T-helper 17 cell (primary cell): ENCODE measurements around the gene KREMEN1. TPM values are rescaled to one million over a fixed set of nuclear protein-coding genes. Genes with fewer than 3 reads are reported as not detected.
"Not testable (repeated sequence)": the region's sequence is repeated elsewhere in the genome, so short reads cannot be mapped to it uniquely, and the experiment has no call there.

ENCODE experiments used
- ATAC-seq: fragments of 150-1000 bp; cut with Tn5 transposase; 2 replicates; pipeline ENCODE4 v1.10.0; 2021; ENCODE audit warnings: mild to moderate bottlenecking, moderate library complexity
- DNase-seq, 3 donors: peaks; one replicate each; pipeline versions ENCODE4 v3.0.0 to v3.0.0-alpha.2; 2020 to 2021
- H3K9me3 ChIP-seq: one replicate; pipeline ENCODE4 v1.7.0; 2013; ENCODE audit warnings: low read length, mild to moderate bottlenecking; ENCODE audit not compliant: control insufficient read depth, poor library complexity, severe bottlenecking
- H3K27ac Mint-ChIP-seq: one replicate; pipeline ENCODE4 v1.8.0; 2022; ENCODE audit warnings: mild to moderate bottlenecking, moderate library complexity, mixed read lengths
- H3K27me3 Mint-ChIP-seq: one replicate; pipeline ENCODE4 v1.8.0; 2022; ENCODE audit warnings: mixed read lengths
- H3K36me3 Mint-ChIP-seq: one replicate; pipeline ENCODE4 v1.8.0; 2022; ENCODE audit warnings: low read depth, mixed read lengths
- H3K4me1 Mint-ChIP-seq: one replicate; pipeline ENCODE4 v1.8.0; 2022; ENCODE audit warnings: mild to moderate bottlenecking, mixed read lengths
- H3K4me3 Mint-ChIP-seq: one replicate; pipeline ENCODE4 v1.8.0; 2022; ENCODE audit warnings: mild to moderate bottlenecking, moderate library complexity, mixed read lengths
- total RNA-seq, 4 donors: library from RNA in 2 of 4; stranded (reverse) in 2 of 4; gene quantifications; one replicate each; pipeline ENCODE4 v1.2.3 and lab custom pipeline; 2022 to 2026

Gene KREMEN1
- total RNA-seq, 2 donors from 2014 or later: 0.15 to 0.26 TPM

DNA sequence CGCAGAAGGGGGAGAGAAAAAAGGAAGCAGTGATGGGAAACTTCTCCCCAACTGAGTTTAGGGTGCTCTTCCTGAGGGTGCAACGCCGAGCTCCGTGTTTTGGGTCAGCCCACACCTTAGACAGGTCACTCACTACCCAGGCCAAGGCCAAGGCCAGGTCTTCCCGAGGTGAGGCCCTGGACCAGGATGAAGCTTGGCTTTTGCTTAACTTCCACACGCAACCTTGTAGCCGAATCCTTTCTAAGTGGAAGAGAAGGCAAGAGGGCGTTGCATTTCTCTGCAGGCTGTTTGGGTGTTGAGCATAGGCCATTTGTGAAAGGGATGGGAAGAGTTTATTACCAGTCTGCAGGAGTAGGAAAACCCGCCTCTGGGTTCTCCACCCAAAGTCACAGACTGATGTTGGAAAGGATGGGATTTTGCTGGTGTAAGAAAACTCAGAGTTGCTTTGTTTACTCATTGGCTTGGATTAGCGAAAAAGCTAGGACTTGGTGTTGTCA is 1.5 kb downstream of the KREMEN1 start:
- Mint-ChIP-seq H3K27ac (no peak overlapping the region), H3K36me3 (peaks cover 2% of the 10 kb centered on the region), H3K4me1 (peaks cover 18% of the 10 kb centered on the region), H3K27me3 (peaks cover 43% of the 10 kb centered on the region), H3K4me3 (peak overlapping the region; percentile 84)
- no peak for ATAC-seq
- peaks cover 2% of the 10 kb centered on the region for H3K9me3 ChIP-seq
- no peak for DNase-seq

DNA sequence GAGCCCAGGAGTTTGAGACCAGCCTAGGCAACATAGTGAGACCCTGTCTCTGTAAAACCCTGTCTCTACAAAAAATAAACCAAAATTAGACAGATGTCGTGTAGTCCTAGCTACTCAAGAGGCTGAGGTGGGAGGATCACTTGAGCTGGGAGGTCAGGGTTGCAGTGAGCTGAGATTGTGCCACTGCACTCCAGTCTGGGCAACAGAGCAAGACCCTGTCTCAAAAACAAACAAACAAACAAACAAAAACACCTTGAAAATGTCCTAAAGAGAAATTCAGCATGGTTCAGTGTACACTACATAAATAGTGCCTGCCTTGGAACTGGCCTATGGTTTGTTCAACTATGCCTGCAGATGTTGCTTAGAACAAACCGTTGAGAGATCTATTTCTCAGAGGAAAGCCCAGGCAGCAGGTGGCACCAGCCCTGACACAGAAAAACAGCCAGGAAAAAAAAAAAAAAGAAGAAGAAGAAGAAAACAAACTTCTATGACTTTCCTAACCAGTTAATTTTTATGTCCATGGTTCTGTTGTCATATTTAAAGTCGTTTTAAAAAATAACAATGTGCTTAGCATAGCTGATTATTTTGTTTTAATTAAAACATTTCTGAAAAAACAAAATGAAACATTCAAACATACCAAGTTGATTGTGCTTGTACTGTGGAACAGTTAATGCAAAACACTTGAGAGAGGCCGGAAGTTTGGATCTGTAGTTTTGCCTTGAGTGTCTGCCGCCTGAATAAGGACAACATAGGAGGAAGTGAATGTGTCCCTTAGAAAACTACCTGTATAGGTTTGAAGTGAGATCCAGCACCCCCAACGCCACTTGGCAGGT is 5.4 kb downstream of the KREMEN1 start:
- Mint-ChIP-seq H3K36me3 (peaks cover 2% of the 10 kb centered on the region), H3K27ac (peak overlapping the region; percentile 11), H3K4me1 (peaks cover 4% of the 10 kb centered on the region), H3K27me3 (peaks cover 48% of the 10 kb centered on the region), H3K4me3 (no peak overlapping the region)
- ATAC-seq (no peak), DNase-seq (no peak)
- H3K9me3 ChIP-seq: peaks cover 2% of the 10 kb centered on the region

DNA sequence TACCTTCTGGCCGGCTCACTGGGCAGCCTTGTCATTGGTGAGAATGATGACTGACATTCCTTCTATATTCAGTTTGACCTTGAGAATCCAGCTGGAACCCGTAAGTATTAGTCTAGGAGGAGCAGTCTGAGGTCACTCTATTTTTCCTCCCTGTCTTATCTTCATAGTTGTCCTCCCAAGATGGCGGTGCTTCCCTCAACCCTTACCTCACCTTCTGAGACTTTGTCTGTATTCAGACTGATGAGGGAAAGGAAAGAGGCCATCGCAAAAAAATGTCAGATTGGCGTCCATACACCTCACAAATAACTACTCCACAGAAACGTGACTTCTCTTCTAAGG is 6.0 kb downstream of the KREMEN1 start:
- H3K4me1 Mint-ChIP-seq: peaks cover 4% of the 10 kb centered on the region
- peaks cover 2% of the 10 kb centered on the region for H3K9me3 ChIP-seq
- no peak for DNase-seq
- no peak overlapping the region for H3K4me3 Mint-ChIP-seq
- peaks cover 2% of the 10 kb centered on the region for H3K36me3 Mint-ChIP-seq
- ATAC-seq: no peak
- peak overlapping the region; percentile 11 for H3K27ac Mint-ChIP-seq
- H3K27me3 Mint-ChIP-seq: peaks cover 48% of the 10 kb centered on the region

DNA sequence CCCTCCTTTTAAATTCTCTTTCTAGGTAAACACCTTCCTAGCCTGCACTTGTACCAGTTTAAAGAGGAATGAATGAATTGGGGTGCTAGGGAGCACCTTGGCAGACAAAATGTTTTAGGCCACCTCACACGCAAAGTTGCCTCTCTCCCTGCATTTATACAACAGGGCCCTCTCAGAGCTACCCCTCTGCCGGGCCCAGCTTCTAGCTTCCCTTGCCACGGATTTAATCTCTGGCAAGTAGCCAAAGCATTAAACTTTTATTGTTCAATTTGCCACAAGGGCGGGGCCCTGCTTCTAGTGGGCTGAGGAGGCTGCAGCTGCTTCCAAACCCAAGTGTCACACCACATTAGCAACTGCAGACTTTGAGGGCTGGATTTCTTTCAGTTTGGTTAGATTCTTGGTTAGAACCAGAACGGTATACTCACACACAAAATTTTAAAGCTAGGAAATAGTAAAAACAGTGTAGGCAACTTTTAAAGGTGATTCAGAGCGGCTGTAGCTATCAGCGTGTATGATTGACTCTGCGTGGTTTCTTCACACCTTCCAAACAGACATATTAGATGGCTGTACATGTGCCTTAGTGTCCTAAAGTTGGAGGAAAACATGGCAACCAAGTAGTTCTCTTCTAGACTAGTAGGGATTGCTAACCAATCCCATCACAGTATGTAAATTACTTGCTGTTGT is 6.5 kb downstream of the KREMEN1 start:
- ATAC-seq (no peak), DNase-seq (no peak)
- H3K36me3 Mint-ChIP-seq: peaks cover 2% of the 10 kb centered on the region

DNA sequence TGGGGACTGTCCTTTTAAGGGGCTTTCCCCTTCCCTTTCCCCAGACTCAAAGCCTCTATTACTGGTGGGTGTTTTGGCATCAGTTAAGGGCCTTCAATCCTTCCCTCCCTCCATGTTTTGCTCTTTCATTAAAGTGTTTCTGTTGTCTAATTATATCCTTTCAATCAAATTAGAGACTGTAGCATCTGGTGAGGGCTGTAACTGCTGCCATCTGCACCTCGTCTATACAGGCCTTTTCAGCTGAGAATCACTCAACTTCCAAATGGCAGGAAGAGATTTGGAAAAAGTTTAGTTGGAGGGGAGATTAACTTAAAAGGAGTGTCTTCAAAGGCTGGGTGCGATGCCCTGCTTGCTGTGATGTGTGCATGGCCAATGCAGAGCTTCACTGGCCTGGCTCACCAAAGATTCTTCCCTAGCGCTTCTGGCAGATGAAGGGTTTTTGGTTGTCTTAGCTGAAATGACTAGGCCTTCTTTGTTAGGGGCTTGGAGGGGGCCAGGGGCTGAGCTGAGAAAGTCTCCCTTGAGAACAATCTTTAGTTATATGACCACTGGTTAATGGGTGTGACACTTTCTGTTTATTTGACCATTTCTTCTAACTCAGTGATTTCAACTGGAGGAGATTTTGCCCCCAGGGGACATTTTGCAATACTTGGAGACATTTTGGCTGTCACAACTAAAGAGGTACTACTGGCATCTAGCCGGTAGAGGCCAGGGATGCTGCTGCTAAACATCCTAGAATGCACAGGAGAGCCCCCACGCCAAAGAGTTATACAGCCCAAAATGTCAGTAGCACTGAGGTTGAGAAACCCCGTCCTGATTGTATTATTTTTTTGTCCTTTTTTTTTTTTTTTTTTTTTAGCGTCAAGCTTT is 7.5 kb downstream of the KREMEN1 start:
- H3K36me3 Mint-ChIP-seq: peaks cover 2% of the 10 kb centered on the region
- H3K27ac Mint-ChIP-seq: no peak overlapping the region
- H3K4me1 Mint-ChIP-seq: peaks cover 2% of the 10 kb centered on the region
- DNase-seq (no peak), ATAC-seq (no peak)
- no peak overlapping the region for H3K4me3 Mint-ChIP-seq
- peaks cover 35% of the 10 kb centered on the region for H3K27me3 Mint-ChIP-seq
- H3K9me3 ChIP-seq: no peaks in the 10 kb centered on the region

More for the DNA sequence above, 6.5 kb downstream of the KREMEN1 start:
- Mint-ChIP-seq H3K4me3 (no peak overlapping the region), H3K27me3 (peaks cover 42% of the 10 kb centered on the region), H3K27ac (no peak overlapping the region), H3K4me1 (peaks cover 4% of the 10 kb centered on the region)
- peaks cover 2% of the 10 kb centered on the region for H3K9me3 ChIP-seq

DNA sequence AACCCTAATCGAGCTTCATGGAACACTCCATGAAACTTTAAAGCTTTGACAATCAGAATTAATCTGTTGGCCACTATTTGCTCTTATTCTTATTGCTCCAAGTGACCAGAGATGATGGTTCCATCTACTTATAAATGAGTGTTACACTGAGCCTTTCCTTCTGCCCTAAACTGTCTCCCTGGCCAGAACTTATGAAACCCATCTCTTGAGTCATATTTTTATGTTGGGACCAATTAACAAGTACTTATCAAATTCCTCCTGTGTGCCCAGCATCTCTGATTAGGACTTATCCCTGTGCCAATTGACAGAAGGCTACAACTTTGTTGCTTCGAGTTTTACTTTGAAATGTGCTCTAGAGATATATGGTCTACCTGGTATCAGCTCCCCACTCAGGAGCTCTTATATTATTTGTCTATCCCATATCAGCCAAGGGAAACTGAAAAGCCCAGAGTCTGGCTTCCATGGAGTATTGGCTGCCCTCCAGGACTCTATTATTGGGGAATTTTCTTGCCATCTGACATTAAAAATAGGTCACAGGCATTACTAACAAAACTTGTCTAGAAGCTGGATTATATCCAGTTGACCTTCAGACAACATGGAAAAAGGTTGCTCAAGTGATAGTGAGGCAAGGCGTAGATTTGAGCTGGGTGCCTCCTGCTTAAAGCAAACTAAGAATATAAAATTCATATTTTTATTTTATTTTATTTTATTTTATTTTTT is 8.8 kb downstream of the KREMEN1 start:
- H3K9me3 ChIP-seq: no peaks in the 10 kb centered on the region
- Mint-ChIP-seq H3K27me3 (peaks cover 27% of the 10 kb centered on the region), H3K36me3 (no peaks in the 10 kb centered on the region), H3K4me1 (no peaks in the 10 kb centered on the region), H3K27ac (no peak overlapping the region), H3K4me3 (no peak overlapping the region)
- DNase-seq: no peak
- no peak for ATAC-seq

DNA sequence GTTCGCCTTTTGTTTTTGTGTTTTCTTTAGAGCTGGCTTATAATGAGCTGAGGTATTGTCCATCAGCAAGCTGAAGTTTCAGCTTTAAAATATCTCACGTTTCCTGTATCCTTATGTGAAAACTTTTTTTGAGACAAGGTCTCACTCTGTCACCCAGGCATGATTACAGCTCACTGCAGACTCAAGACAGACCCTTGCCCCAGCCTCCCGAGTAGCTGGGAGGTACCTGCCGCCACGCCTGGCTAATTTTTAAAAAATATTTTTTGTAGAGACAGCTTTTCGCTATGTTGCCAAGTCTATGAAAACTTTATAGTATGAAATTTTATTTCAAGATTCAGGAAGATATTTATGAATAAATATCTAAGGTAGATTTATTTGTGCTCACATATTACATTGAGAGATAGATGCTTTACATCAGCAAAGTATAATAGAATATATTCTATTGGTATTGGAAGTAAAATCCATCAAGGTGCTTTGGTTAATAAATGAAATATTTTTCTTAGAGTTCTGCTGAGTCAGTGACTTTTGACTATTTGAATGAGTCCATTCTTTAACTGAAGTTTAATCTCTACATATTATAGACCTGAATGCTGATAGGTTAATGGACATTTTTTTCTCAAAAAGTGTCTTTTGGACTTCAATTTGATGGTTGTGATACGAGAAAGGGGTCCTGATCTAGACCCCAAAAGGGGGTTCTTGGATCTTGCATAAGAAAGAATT is 10.2 kb downstream of the KREMEN1 start:
- Mint-ChIP-seq H3K4me3 (no peak overlapping the region), H3K36me3 (no peaks in the 10 kb centered on the region), H3K27ac (no peak overlapping the region), H3K27me3 (peaks cover 25% of the 10 kb centered on the region), H3K4me1 (no peaks in the 10 kb centered on the region)
- H3K9me3 ChIP-seq: no peaks in the 10 kb centered on the region
- no peak for DNase-seq
- no peak for ATAC-seq

DNA sequence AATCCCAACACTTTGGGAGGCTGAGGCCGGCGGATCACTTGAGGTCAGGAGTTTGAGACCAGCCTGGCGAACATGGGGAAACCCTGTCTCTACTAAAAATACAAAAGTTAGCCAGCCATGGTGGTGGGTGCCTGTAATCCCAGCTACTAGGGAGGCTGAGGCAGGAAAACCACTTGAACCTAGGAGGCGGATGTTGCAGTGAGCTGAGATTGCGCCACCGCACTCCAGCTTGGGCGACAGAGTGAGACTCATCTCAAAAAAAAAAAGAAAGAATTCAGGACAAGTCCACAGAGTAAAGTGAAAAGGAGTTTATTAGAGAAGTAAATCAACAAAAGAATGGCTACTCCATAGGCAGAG is 10.7 kb downstream of the KREMEN1 start:
- H3K4me1 Mint-ChIP-seq, H3K4me3 Mint-ChIP-seq, DNase-seq, H3K27ac Mint-ChIP-seq, ATAC-seq, H3K36me3 Mint-ChIP-seq, H3K9me3 ChIP-seq: not testable (repeated sequence)
- peaks cover 24% of the 10 kb centered on the region for H3K27me3 Mint-ChIP-seq

DNA sequence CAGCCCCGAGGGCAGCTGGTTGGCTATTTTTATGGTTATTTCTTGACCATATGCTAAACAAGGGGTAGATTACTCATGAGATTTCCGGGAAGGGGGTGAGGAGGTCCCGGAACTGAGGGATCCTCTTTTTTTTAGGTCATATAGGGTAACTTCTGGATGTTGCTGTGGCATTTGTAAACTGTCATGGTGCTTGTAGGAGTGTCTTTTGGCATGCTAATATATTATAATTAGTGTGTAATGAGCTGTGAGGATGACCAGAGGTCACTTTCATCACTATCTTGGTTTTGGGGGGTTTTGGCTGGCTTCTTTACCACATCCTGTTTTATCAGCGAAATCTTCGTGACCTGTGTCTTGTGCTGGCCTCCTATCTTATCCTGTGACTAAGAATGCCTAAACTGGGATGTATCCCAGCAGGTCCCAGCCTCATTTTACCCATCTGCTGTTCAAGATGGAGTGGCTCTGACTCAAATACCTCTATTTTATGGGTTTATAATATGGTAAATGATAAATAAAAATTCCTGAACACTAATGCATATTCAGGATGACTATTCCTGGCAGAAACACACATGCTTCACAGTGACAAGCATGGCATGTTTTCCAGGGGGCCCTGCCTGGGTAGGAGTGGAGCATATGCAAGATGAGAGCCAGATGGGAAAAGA is 11.2 kb downstream of the KREMEN1 start:
- no peak for ATAC-seq
- Mint-ChIP-seq H3K36me3 (no peaks in the 10 kb centered on the region), H3K27me3 (peaks cover 24% of the 10 kb centered on the region), H3K4me1 (no peaks in the 10 kb centered on the region), H3K27ac (no peak overlapping the region), H3K4me3 (no peak overlapping the region)
- no peak for DNase-seq
- H3K9me3 ChIP-seq: no peaks in the 10 kb centered on the region

DNA sequence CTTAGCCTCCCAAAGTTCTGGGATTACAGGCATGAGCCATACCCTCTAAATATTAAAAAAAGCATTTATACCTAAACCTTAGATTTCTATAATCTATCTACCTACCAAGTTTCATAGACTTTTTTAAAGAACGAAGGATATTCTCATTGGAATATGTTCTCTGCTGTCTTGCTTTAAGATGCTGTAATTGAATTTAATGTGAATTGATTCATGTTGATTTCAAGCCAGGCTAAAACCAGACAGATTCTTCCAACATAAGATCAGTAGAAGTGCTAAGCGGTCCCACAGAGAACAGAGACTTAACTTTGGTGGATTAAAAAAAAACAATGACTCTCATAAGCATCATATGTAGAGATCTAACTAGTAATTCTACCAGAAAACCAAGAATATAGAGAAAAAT is 14.2 kb downstream of the KREMEN1 start:
- ATAC-seq (no peak), DNase-seq (no peak)
- Mint-ChIP-seq H3K27ac (no peak overlapping the region), H3K4me1 (no peaks in the 10 kb centered on the region), H3K27me3 (peaks cover 32% of the 10 kb centered on the region), H3K4me3 (no peak overlapping the region), H3K36me3 (peaks cover 6% of the 10 kb centered on the region)
- H3K9me3 ChIP-seq: no peaks in the 10 kb centered on the region

DNA sequence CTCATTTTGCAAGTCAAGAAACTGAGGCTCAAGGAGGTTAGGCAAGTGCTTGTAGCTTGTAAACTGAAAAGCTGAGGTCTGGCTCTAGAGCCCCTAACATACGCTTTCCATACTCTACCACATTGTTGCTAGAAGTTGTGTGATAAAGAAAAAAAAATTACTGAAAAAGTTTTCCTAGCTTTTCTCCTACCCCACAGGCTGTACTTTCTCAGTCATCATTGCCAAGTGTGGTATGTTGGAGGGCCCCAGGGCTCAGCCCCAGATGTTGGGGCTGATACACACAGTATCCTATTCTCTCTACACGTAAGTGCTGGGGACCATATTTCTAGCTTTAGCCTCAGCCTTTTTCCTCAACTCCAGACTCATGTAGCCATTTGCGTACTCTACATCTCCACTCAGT is 16.0 kb downstream of the KREMEN1 start:
- DNase-seq (no peak), ATAC-seq (no peak)
- Mint-ChIP-seq H3K27ac (no peak overlapping the region), H3K4me3 (no peak overlapping the region), H3K36me3 (peaks cover 7% of the 10 kb centered on the region), H3K27me3 (peaks cover 43% of the 10 kb centered on the region), H3K4me1 (no peaks in the 10 kb centered on the region)
- H3K9me3 ChIP-seq: no peaks in the 10 kb centered on the region

DNA sequence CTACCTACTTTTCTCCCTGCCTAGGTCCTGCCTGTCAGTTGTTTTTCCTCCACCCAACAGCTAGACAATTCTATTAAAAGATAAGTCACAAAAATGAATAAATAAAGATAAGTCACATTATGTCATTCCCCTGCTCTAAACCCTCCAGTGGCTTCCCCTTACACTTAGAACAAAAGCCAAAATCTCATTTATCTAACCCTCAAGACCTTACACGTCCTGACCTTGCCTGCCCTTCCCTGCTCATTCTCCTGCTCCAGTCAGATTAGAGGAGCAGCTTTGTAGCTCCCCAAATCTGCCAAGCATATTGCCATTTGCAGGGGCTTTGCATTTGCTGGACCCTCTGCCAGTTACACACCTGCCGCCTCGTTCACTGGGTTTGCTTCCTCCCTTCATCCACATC is 16.7 kb downstream of the KREMEN1 start:
- peak overlapping the region; percentile 12 for H3K27ac Mint-ChIP-seq
- H3K4me3 Mint-ChIP-seq: no peak overlapping the region
- peaks cover 7% of the 10 kb centered on the region for H3K36me3 Mint-ChIP-seq
- H3K27me3 Mint-ChIP-seq: peaks cover 49% of the 10 kb centered on the region
- no peak for ATAC-seq
- no peak for DNase-seq
- no peaks in the 10 kb centered on the region for H3K4me1 Mint-ChIP-seq
- H3K9me3 ChIP-seq: no peaks in the 10 kb centered on the region
